Left lung (tissue), 10 donors: ENCODE data around the gene DAAM1. TPM values are rescaled to one million over a fixed set of nuclear protein-coding genes. Genes with fewer than 3 reads are reported as not detected.

Experiments used
- ATAC-seq: fragments of 200-7000 bp; cut with Tn5 transposase; one replicate; pipeline ENCODE4 v1.9.1; 2020; ENCODE audit warnings: moderate library complexity
- DNase-seq, 4 donors: peaks; one replicate each; pipeline ENCODE4 v3.0.0-alpha.2; 2013 to 2020
- H3K27ac ChIP-seq, 2 donors: fragments of 200-600 bp; sonication (generic) in 1 of 2; one replicate each; pipeline versions ENCODE4 v1.5.0 to v1.8.0; 2020 to 2021
- H3K27me3 ChIP-seq, 2 donors: fragments of 200-600 bp; sonication (generic) in 1 of 2; one replicate each; pipeline versions ENCODE4 v1.5.0 to v1.8.0; 2020 to 2021
- H3K36me3 ChIP-seq, 2 donors: fragments of 200-600 bp; sonication (generic) in 1 of 2; one replicate each; pipeline versions ENCODE4 v1.5.0 to v1.8.0; 2020 to 2021
- H3K4me1 ChIP-seq, 2 donors: fragments of 200-600 bp; one replicate each; pipeline ENCODE4 v1.8.0; 2021
- H3K4me3 ChIP-seq, 2 donors: fragments of 200-600 bp; sonication (generic) in 1 of 2; one replicate each; pipeline versions ENCODE4 v1.5.0 to v1.8.0; 2020 to 2021; ENCODE audit warnings: mild to moderate bottlenecking in 1 of 2
- H3K9me3 ChIP-seq, 2 donors: fragments of 200-600 bp; sonication (generic) in 1 of 2; one replicate each; pipeline versions ENCODE4 v1.5.0 to v1.8.0; 2020 to 2021
- intact Hi-C, 2 donors: fragments of 100-400 bp; cut with DNase I; formaldehyde crosslinking; loops; one replicate each; pipeline versions ENCODE4 v1.11.2 to v1.14.2; 2022
- polyA plus RNA-seq, 6 donors: library from polyadenylated mRNA; unstranded; fragments of 120-200 nt; gene quantifications; one replicate each; pipeline ENCODE4 v1.2.1, GENCODE V29; 2013; ENCODE audit not compliant: insufficient read length in 6 of 6
- total RNA-seq, 2 donors: library from RNA; stranded (reverse); fragmentation: NEBNext Ultra II Directional; extraction: Animal tissue kit (Norgen Biotek cat#: 25700); gene quantifications; one replicate each; pipeline ENCODE4 v1.2.1, GENCODE V29; 2021
- TF ChIP-seq, protein P1 (sequence below), 2 donors: fragments of 200-600 bp; sonication (generic) in 1 of 2; IDR thresholded peaks; one replicate each; pipeline versions ENCODE4 v1.5.0 to v1.8.0; 2021; ENCODE audit warnings: antibody characterized with exemption in 2 of 2
- donor health status: DM: no; HTN: yes; CAD: no.
- donor health status: DM: no; HTN: no; CAD: no.

The DAAM1 gene
- total and polyA plus RNA-seq, 8 donors = 47.5 to 68.4 (median 51.0) TPM

DNA sequence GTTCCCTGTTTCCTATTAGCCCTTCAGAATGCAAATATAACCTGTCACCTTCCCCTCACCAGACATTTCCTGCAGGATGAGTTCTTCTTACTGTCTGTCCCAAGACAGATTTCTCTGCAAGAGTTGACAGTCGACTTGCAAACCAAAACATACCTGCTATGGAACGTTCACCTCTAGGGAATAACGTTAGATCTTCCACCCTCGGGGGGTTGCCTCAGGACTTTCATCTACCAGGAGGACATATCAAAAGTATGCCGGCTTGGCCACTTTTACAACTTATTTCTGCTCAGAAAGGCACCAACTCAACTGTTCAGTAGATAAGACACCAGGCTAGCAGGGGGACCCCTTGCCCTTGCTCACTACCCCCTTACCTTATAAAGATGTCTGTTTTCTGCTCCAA lies 92.5 kb downstream of the DAAM1 start:
- Histone ChIP-seq H3K9me3 (no peaks in the 10 kb centered on the region), H3K27ac (no peak overlapping the region), H3K4me3 (no peak overlapping the region), H3K27me3 (no peaks in the 10 kb centered on the region), H3K4me1 (peaks cover 0 to 8% of the 10 kb centered on the region in 2 donors), H3K36me3 (no peaks in the 10 kb centered on the region)
- TF ChIP-seq, protein P1, sequence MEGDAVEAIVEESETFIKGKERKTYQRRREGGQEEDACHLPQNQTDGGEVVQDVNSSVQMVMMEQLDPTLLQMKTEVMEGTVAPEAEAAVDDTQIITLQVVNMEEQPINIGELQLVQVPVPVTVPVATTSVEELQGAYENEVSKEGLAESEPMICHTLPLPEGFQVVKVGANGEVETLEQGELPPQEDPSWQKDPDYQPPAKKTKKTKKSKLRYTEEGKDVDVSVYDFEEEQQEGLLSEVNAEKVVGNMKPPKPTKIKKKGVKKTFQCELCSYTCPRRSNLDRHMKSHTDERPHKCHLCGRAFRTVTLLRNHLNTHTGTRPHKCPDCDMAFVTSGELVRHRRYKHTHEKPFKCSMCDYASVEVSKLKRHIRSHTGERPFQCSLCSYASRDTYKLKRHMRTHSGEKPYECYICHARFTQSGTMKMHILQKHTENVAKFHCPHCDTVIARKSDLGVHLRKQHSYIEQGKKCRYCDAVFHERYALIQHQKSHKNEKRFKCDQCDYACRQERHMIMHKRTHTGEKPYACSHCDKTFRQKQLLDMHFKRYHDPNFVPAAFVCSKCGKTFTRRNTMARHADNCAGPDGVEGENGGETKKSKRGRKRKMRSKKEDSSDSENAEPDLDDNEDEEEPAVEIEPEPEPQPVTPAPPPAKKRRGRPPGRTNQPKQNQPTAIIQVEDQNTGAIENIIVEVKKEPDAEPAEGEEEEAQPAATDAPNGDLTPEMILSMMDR (IDR thresholded peaks at IDR 0.05) = no peak
- DNase-seq = no peak
- ATAC-seq = no peak
- intact Hi-C loops = no loop called here

DNA sequence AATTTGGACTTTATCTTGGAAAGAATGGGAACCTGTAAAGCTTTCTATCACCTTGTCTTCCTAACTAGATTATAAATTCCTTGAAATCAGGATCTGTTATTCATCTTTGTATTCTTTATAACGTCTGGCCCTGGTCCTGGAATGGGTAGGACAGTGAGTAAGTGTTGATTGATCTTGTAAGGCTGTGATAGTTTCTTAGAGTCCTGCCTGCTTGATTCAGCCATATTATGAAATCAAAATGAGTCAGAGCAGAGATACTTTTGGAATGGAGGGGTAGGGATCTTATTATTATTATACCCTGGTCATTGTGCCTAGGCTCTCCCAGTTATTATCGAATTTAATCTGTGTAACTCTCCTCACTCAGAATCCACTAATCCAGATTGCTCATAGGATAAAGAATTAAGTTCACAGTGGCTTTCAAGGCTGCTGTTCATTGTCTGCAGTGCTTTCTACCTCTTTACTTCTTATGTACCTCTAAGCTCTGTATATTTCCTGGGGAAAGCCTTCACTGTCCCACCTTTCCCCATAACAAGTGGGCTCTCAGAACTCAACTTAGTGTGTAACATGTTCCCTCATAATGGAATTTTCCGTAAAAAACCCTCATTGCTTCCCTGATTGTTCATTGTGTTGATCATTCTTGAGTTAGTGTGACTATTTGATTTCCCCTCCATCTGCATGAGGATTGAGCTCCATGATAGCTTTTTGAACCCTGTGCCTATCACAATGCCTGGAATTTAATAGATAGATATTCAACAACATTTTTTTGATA lies 93.3 kb downstream of the DAAM1 start:
- H3K27ac ChIP-seq = no peak overlapping the region
- peak; percentile 8 for ATAC-seq
- no peaks in the 10 kb centered on the region for H3K27me3 ChIP-seq
- intact Hi-C loops = no loop called here
- no peaks in the 10 kb centered on the region for H3K9me3 ChIP-seq
- no peak for DNase-seq
- H3K4me3 ChIP-seq = no peak overlapping the region
- H3K4me1 ChIP-seq = peaks cover 0 to 3% of the 10 kb centered on the region in 2 donors
- H3K36me3 ChIP-seq = no peaks in the 10 kb centered on the region
- TF ChIP-seq, protein P1 (IDR thresholded peaks at IDR 0.05) = no peak

DNA sequence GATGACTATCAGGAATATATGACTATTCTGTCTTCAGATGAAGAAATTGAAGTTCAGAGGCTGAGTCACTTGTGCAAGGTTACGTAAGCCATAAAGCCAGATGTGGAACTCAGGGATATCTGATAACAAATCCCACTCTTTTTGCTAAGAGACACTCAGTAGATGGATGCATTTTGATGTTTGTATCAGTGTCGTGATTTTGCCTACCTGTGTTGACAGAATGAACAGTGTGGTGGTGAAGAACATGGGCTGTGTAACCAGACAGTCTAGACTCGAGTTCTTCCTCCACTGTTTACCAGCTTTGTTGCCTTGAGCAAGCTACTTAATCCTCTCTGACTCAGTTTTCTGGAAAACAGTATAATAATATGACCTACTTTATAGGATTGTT lies 93.9 kb downstream of the DAAM1 start:
- DNase-seq (no peak), ATAC-seq (peak; percentile 13)
- no peaks in the 10 kb centered on the region for H3K27me3 ChIP-seq
- no peaks in the 10 kb centered on the region for H3K36me3 ChIP-seq
- H3K4me1 ChIP-seq = peaks cover 0 to 3% of the 10 kb centered on the region in 2 donors
- H3K27ac ChIP-seq = no peak overlapping the region
- no peaks in the 10 kb centered on the region for H3K9me3 ChIP-seq
- H3K4me3 ChIP-seq = no peak overlapping the region
- intact Hi-C loops = no loop called here
- TF ChIP-seq, protein P1 (IDR thresholded peaks at IDR 0.05) = no peak

- Histone ChIP-seq H3K4me3 (no peak overlapping the region), H3K27ac (no peak overlapping the region), H3K4me1 (peaks cover 0 to 3% of the 10 kb centered on the region in 2 donors), H3K36me3 (no peaks in the 10 kb centered on the region), H3K9me3 (no peaks in the 10 kb centered on the region), H3K27me3 (no peaks in the 10 kb centered on the region)
- ATAC-seq (peak; percentile 86), DNase-seq (no peak)
- intact Hi-C loops = no loop called here
- TF ChIP-seq, protein P1 (IDR thresholded peaks at IDR 0.05) = no peak
These were observed 94.9 kb downstream of the DAAM1 start for GRCh38 chr14:59283361-59283760.

- DNase-seq (no peak), ATAC-seq (no peak)
- no peak overlapping the region for H3K4me3 ChIP-seq
- intact Hi-C loops = no loop called here
- peaks cover 0 to 3% of the 10 kb centered on the region in 2 donors for H3K4me1 ChIP-seq
- H3K36me3 ChIP-seq = no peaks in the 10 kb centered on the region
- no peak overlapping the region for H3K27ac ChIP-seq
- no peaks in the 10 kb centered on the region for H3K9me3 ChIP-seq
- TF ChIP-seq, protein P1 (IDR thresholded peaks at IDR 0.05) = no peak
- no peaks in the 10 kb centered on the region for H3K27me3 ChIP-seq
These were observed 95.6 kb downstream of the DAAM1 start for GRCh38 chr14:59284059-59284458.
